ENCODE results near the gene ERVMER34-1.

The ERVMER34-1 gene

DNA sequence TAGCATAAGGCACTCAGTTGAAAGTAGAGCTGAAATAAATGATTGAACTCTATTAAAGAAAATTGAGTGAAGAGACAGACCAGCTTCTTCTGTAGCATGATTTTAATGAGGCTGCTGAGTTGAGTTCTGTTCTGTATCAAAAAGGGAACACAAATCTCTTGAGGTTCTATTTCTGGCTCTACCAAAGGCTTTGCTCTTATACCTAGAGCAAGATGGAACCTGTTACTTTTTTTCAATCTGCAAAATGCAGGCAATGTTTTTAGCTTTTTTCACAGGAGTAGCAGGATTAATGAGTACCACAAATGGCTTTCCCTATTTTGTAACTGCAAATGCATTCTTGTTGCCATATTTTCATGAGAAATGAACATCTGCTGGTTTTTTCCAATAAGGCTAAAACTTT lies 4.2 kb upstream of the ERVMER34-1 start:
- no peak overlapping the region for H3K9ac ChIP-seq (ENCODE audit: low read depth in 1 of 2, low read length in 2 of 2)
- H3K4me1 ChIP-seq (ENCODE audit: control insufficient read depth in 2 of 2, insufficient read depth in 2 of 2, low read length in 2 of 2), result peaks cover 2 to 4% of the 10 kb centered on the region in 2 donors
- H3K27me3 ChIP-seq (ENCODE audit: control insufficient read depth in 2 of 2, insufficient read depth in 2 of 2, low read length in 2 of 2), result peaks cover 0 to 5% of the 10 kb centered on the region in 2 donors
- H3K4me3 ChIP-seq (ENCODE audit: low read length in 2 of 2), result no peak overlapping the region
- no peak overlapping the region for H3K27ac ChIP-seq (ENCODE audit: low read depth in 2 of 2, low read length in 2 of 2)
- no peaks in the 10 kb centered on the region for H3K9me3 ChIP-seq (ENCODE audit: control insufficient read depth in 2 of 2, low read length in 2 of 2)
- H3K36me3 ChIP-seq (ENCODE audit: control insufficient read depth in 2 of 2, insufficient read depth in 2 of 2, low read length in 2 of 2), result no peaks in the 10 kb centered on the region

DNA sequence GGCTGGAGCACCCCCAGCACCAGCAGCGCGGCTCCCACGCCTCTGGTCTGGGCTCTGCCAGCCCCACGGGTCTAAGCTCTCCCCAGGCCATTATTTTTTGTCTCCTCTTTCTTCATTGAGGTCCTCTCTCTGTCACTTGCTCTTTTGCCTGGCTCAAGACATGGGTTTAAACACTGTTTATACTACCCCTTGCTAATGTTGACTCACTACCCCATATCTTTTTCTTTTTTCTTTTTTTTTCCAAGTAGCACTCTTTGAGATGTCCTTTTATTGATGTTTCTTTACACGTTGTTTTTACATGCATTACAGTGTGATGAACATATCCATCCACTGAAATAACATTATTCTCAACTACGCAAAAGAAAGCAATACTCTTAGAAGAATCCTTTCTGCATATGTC lies 1.7 kb upstream of the ERVMER34-1 start:
- H3K9me3 ChIP-seq (ENCODE audit: control insufficient read depth in 2 of 2, low read length in 2 of 2), result no peaks in the 10 kb centered on the region
- peaks cover 2 to 4% of the 10 kb centered on the region in 2 donors for H3K4me1 ChIP-seq (ENCODE audit: control insufficient read depth in 2 of 2, insufficient read depth in 2 of 2, low read length in 2 of 2)
- no peak overlapping the region for H3K4me3 ChIP-seq (ENCODE audit: low read length in 2 of 2)
- no peaks in the 10 kb centered on the region for H3K36me3 ChIP-seq (ENCODE audit: control insufficient read depth in 2 of 2, insufficient read depth in 2 of 2, low read length in 2 of 2)
- H3K27ac ChIP-seq (ENCODE audit: low read depth in 2 of 2, low read length in 2 of 2), result no peak overlapping the region
- H3K27me3 ChIP-seq (ENCODE audit: control insufficient read depth in 2 of 2, insufficient read depth in 2 of 2, low read length in 2 of 2), result peaks cover 0 to 7% of the 10 kb centered on the region in 2 donors
- no peak overlapping the region for H3K9ac ChIP-seq (ENCODE audit: low read depth in 1 of 2, low read length in 2 of 2)

DNA sequence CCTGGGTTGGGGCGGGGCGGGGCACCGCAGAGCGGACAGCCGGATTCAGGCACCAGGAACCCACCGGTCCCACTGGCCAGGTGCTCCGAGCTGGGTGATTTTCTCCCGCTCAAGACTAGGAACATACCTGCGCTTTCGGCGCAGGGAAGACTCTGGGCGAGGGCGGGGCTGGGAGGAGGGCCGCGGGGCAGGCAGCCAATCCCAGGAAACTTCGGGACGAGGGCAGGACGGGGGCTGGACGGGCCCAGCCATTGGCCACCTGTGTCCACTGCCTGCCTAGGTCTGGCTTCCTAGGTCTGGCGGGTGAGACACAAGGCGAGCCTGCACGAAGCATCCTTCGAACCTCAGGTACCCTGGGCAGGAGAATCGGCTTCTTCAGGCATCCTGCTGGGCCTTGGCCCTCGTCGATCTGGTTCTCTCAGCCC lies 274 bp upstream of the ERVMER34-1 start:
- Histone ChIP-seq H3K36me3 (ENCODE audit: control insufficient read depth in 2 of 2, insufficient read depth in 2 of 2, low read length in 2 of 2) (no peaks in the 10 kb centered on the region), H3K4me3 (ENCODE audit: low read length in 2 of 2) (peak overlapping the region; percentile 41 to 68), H3K9ac (ENCODE audit: low read depth in 1 of 2, low read length in 2 of 2) (peak overlapping the region; percentile 9 to 49), H3K27me3 (ENCODE audit: control insufficient read depth in 2 of 2, insufficient read depth in 2 of 2, low read length in 2 of 2) (peaks cover 0 to 4% of the 10 kb centered on the region in 2 donors), H3K27ac (ENCODE audit: low read depth in 2 of 2, low read length in 2 of 2) (no peak overlapping the region), H3K4me1 (ENCODE audit: control insufficient read depth in 2 of 2, insufficient read depth in 2 of 2, low read length in 2 of 2) (peaks cover 2 to 4% of the 10 kb centered on the region in 2 donors), H3K9me3 (ENCODE audit: control insufficient read depth in 2 of 2, low read length in 2 of 2) (no peaks in the 10 kb centered on the region)

DNA sequence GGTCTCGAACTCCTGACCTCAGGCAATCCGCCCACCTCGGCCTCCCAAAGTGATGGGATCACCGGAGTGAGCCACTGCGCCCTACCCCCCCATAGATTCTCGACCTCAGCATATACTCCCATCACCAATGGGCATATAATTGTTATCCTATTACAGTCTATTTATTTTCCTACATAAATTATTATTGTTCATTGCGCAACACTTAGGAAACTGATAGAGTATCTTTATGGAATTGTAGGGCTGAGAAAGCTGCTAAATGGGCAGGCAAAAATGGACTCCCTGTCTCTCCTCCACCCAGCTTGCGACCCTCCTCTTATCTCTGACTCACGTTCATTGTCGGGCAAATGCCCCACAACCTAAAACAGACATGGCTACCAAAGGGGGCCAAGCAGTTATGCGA lies 1.0 kb downstream of the ERVMER34-1 start:
- Histone ChIP-seq H3K9ac (ENCODE audit: low read depth in 1 of 2, low read length in 2 of 2) (no peak overlapping the region), H3K27me3 (ENCODE audit: control insufficient read depth in 2 of 2, insufficient read depth in 2 of 2, low read length in 2 of 2) (peaks cover 0 to 4% of the 10 kb centered on the region in 2 donors), H3K27ac (ENCODE audit: low read depth in 2 of 2, low read length in 2 of 2) (no peak overlapping the region), H3K4me3 (ENCODE audit: low read length in 2 of 2) (no peak overlapping the region), H3K9me3 (ENCODE audit: control insufficient read depth in 2 of 2, low read length in 2 of 2) (no peaks in the 10 kb centered on the region), H3K36me3 (ENCODE audit: control insufficient read depth in 2 of 2, insufficient read depth in 2 of 2, low read length in 2 of 2) (no peaks in the 10 kb centered on the region), H3K4me1 (ENCODE audit: control insufficient read depth in 2 of 2, insufficient read depth in 2 of 2, low read length in 2 of 2) (peaks cover 2 to 4% of the 10 kb centered on the region in 2 donors)

DNA sequence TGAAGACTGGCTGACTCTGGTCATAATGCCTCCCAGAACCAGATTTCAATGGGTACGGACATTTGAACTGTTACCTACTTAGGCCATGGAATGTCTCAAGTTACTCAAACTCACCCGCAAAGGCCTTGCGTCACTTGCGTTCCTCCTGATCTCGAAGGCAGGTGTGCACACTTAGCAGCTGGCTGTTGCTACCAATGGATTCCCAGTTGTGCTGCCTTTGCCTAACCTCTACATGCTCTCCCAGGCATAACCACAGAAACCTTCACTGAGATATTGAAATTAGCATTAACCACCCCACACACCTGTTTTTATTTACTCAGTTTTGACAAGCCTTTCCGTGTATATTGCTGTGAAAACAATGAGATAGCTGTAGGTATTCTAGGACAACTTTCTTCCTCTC lies 2.8 kb downstream of the ERVMER34-1 start:
- Histone ChIP-seq H3K4me1 (ENCODE audit: control insufficient read depth in 2 of 2, insufficient read depth in 2 of 2, low read length in 2 of 2) (peaks cover 2 to 4% of the 10 kb centered on the region in 2 donors), H3K9ac (ENCODE audit: low read depth in 1 of 2, low read length in 2 of 2) (no peak overlapping the region), H3K4me3 (ENCODE audit: low read length in 2 of 2) (no peak overlapping the region), H3K27me3 (ENCODE audit: control insufficient read depth in 2 of 2, insufficient read depth in 2 of 2, low read length in 2 of 2) (peaks cover 0 to 4% of the 10 kb centered on the region in 2 donors), H3K36me3 (ENCODE audit: control insufficient read depth in 2 of 2, insufficient read depth in 2 of 2, low read length in 2 of 2) (no peaks in the 10 kb centered on the region), H3K9me3 (ENCODE audit: control insufficient read depth in 2 of 2, low read length in 2 of 2) (no peaks in the 10 kb centered on the region), H3K27ac (ENCODE audit: low read depth in 2 of 2, low read length in 2 of 2) (no peak overlapping the region)

DNA sequence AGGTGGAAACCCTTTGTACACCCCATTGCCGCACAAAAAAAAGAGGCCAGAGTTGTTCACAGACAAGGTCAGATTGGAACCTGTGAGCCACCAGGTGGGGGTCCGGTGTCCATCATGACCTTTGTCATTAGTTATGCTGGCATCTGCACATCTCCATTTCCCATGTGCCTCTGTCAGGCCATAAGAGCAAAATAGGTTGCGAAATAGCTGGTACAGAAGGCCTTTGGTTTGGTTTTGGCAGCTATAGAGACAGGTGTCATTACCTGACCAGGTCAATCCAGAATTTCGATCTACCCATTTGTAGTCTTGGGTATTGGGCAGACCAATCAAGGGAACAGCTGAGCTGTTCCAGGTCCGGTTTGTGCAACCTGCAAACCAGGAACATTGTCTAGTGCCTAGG lies 6.6 kb downstream of the ERVMER34-1 start:
- no peaks in the 10 kb centered on the region for H3K9me3 ChIP-seq (ENCODE audit: control insufficient read depth in 2 of 2, low read length in 2 of 2)
- no peaks in the 10 kb centered on the region for H3K36me3 ChIP-seq (ENCODE audit: control insufficient read depth in 2 of 2, insufficient read depth in 2 of 2, low read length in 2 of 2)
- H3K9ac ChIP-seq (ENCODE audit: low read depth in 1 of 2, low read length in 2 of 2), result no peak overlapping the region
- no peak overlapping the region for H3K4me3 ChIP-seq (ENCODE audit: low read length in 2 of 2)
- no peaks in the 10 kb centered on the region for H3K4me1 ChIP-seq (ENCODE audit: control insufficient read depth in 2 of 2, insufficient read depth in 2 of 2, low read length in 2 of 2)
- H3K27ac ChIP-seq (ENCODE audit: low read depth in 2 of 2, low read length in 2 of 2), result no peak overlapping the region
- no peaks in the 10 kb centered on the region for H3K27me3 ChIP-seq (ENCODE audit: control insufficient read depth in 2 of 2, insufficient read depth in 2 of 2, low read length in 2 of 2)

DNA sequence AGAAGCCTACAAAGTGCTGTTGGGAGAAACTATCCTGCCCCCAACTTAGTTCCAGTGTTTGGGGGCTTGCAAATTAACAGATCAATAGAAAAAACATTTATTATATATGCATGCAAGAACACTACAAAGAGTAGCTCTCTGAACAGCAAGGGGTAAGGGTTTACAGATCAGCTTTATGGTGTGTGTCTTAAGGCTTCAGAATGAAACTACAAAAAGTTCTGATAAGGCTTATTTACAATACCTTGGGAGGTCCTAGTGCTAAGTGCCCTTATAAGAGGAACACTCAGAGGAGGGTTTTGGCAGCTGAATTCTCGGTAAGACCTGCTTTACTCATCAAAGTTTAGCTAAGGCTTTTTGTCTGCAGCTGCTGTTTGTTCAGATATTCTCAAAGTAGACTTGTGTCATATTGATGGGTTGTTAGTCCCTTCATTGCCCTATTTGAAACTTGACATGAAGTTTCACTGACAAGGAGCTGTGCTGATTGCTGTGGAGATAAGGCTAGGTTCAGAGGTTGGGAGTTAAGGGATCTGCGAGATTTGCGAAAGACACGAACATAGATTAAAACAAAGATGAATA lies 7.7 kb downstream of the ERVMER34-1 start:
- Histone ChIP-seq H3K4me1 (ENCODE audit: control insufficient read depth in 2 of 2, insufficient read depth in 2 of 2, low read length in 2 of 2) (no peaks in the 10 kb centered on the region), H3K36me3 (ENCODE audit: control insufficient read depth in 2 of 2, insufficient read depth in 2 of 2, low read length in 2 of 2) (no peaks in the 10 kb centered on the region), H3K9ac (ENCODE audit: low read depth in 1 of 2, low read length in 2 of 2) (no peak overlapping the region), H3K9me3 (ENCODE audit: control insufficient read depth in 2 of 2, low read length in 2 of 2) (no peaks in the 10 kb centered on the region), H3K27me3 (ENCODE audit: control insufficient read depth in 2 of 2, insufficient read depth in 2 of 2, low read length in 2 of 2) (no peaks in the 10 kb centered on the region), H3K27ac (ENCODE audit: low read depth in 2 of 2, low read length in 2 of 2) (no peak overlapping the region), H3K4me3 (ENCODE audit: low read length in 2 of 2) (no peak overlapping the region)

DNA sequence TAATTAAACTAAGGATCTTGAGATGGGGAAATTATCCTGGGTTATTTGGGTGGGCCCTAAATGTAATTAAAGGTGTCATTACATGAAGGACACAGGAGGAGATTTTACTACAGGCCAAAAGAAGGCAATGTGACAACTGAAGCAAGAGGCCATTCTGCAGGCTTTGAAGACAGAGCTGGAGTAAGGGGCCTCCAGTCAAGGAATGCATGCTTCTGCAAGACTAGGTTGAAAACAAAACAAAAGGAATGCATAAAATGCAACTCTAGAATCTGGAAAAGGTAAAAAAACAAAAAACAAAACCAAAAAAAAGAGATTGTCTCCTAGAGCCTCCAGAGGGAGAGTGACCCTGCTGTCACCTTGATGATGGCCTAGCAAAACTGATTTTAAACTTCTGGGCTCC lies 21.6 kb downstream of the ERVMER34-1 start:
- H3K36me3 ChIP-seq (ENCODE audit: control insufficient read depth in 2 of 2, insufficient read depth in 2 of 2, low read length in 2 of 2), result no peaks in the 10 kb centered on the region
- no peaks in the 10 kb centered on the region for H3K27me3 ChIP-seq (ENCODE audit: control insufficient read depth in 2 of 2, insufficient read depth in 2 of 2, low read length in 2 of 2)
- no peak overlapping the region for H3K27ac ChIP-seq (ENCODE audit: low read depth in 2 of 2, low read length in 2 of 2)
- no peaks in the 10 kb centered on the region for H3K9me3 ChIP-seq (ENCODE audit: control insufficient read depth in 2 of 2, low read length in 2 of 2)
- no peaks in the 10 kb centered on the region for H3K4me1 ChIP-seq (ENCODE audit: control insufficient read depth in 2 of 2, insufficient read depth in 2 of 2, low read length in 2 of 2)
- no peak overlapping the region for H3K9ac ChIP-seq (ENCODE audit: low read depth in 1 of 2, low read length in 2 of 2)
- H3K4me3 ChIP-seq (ENCODE audit: low read length in 2 of 2), result no peak overlapping the region

DNA sequence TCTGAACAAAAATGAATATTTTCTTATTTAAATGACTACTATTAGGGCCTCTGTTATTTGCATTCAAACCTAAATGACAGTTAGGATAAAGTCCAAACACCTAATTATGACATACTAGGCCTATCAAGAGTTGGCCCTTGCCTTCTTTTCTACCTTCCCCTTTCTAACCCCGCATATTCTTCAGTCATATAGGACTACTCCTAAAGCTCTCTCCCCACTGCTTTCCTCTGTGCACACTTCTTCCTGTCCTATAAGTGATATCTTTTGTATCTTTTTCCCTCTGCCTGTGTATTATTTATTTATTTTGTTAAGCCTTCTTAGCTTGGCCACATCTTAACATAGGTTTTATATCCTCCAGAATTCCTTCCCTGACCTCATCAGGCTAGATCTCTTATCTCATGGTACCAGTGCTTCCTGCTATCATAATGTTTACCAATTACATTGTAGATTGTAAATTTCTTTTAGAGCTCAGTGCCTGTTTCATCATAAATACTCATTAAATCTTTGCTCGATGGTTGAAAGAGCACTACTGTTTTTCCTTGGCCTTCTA lies 22.5 kb downstream of the ERVMER34-1 start:
- H3K9me3 ChIP-seq (ENCODE audit: control insufficient read depth in 2 of 2, low read length in 2 of 2), result no peaks in the 10 kb centered on the region
- no peaks in the 10 kb centered on the region for H3K4me1 ChIP-seq (ENCODE audit: control insufficient read depth in 2 of 2, insufficient read depth in 2 of 2, low read length in 2 of 2)
- H3K36me3 ChIP-seq (ENCODE audit: control insufficient read depth in 2 of 2, insufficient read depth in 2 of 2, low read length in 2 of 2), result no peaks in the 10 kb centered on the region
- no peak overlapping the region for H3K9ac ChIP-seq (ENCODE audit: low read depth in 1 of 2, low read length in 2 of 2)
- H3K4me3 ChIP-seq (ENCODE audit: low read length in 2 of 2), result no peak overlapping the region
- H3K27ac ChIP-seq (ENCODE audit: low read depth in 2 of 2, low read length in 2 of 2), result no peak overlapping the region
- H3K27me3 ChIP-seq (ENCODE audit: control insufficient read depth in 2 of 2, insufficient read depth in 2 of 2, low read length in 2 of 2), result no peaks in the 10 kb centered on the region

DNA sequence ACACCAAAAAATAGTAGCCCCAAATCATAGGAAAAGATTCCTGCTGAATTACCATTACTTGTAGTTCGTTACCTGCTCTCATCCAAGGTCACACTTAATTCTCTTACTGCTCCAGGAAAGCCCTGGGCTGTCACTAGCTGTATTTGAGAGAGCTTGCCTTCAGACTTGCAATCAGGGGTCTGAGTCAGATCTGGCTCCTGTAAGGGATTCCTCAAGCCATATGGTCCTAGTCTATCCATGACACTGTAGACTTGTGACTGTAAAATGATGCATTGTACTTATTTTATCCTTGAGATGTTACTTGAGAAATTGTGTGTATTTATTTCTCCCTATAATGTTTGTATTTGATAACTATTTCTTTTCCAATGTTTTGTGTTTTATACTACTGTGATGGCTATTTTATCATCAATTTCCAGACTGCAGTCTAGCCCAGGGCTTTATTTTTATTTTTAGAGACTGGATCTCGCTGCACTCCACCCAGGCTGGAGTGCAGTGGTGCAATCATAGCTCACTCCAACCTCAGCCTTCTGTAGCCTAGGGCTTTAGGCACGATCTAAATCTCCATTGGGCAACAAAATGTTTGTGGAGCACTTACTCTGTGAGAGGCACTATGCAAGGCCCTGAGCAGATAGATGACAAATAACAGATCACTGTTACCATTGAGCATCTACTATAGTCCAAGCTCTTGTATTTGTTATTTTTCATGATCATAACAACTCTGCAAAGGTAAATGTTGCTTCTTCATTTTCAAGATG lies 24.2 kb downstream of the ERVMER34-1 start:
- H3K27me3 ChIP-seq (ENCODE audit: control insufficient read depth in 2 of 2, insufficient read depth in 2 of 2, low read length in 2 of 2), result no peaks in the 10 kb centered on the region
- H3K9ac ChIP-seq (ENCODE audit: low read depth in 1 of 2, low read length in 2 of 2), result no peak overlapping the region
- H3K36me3 ChIP-seq (ENCODE audit: control insufficient read depth in 2 of 2, insufficient read depth in 2 of 2, low read length in 2 of 2), result no peaks in the 10 kb centered on the region
- H3K4me1 ChIP-seq (ENCODE audit: control insufficient read depth in 2 of 2, insufficient read depth in 2 of 2, low read length in 2 of 2), result peaks cover 3 to 5% of the 10 kb centered on the region in 2 donors
- H3K27ac ChIP-seq (ENCODE audit: low read depth in 2 of 2, low read length in 2 of 2), result no peak overlapping the region
- no peak overlapping the region for H3K4me3 ChIP-seq (ENCODE audit: low read length in 2 of 2)
- no peaks in the 10 kb centered on the region for H3K9me3 ChIP-seq (ENCODE audit: control insufficient read depth in 2 of 2, low read length in 2 of 2)
